ENCODE results near the gene STX19. TPM values are rescaled to one million over a fixed set of nuclear protein-coding genes. Genes with fewer than 3 reads are reported as not detected.

STX19 gene
- total RNA-seq, 1 experiment from 2014 or later, result not detected

DNA sequence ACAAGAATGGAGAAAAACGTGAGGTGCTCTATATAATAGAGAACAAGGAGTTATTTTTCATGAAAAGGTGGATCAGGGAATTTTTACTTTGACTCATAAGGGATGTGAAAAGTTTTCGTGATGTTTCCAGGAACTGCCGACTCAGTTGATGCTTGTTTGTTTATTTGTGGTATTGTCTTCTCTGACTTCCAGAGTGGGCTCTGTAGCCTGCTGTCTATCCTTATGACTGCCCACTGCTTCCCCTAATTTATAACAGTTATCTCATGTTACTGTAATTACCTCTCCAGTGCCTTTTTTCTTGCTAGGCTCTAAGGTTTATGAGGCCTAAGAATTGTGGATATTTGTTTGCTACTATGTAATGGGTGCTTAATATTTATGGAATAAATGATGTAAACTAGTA, 36.2 kb downstream of the STX19 start:
- no peak overlapping the region for H2BK120ac ChIP-seq (ENCODE audit: low read depth, low read length, poor library complexity, severe bottlenecking)
- H3T11ph ChIP-seq (ENCODE audit: low read length), result no peak overlapping the region
- WGBS (ENCODE audit: extremely low coverage, insufficient read length, low lambda C conversion rate), result no CpG with 5 or more reads among the region's 3 CpGs
- no peaks in the 10 kb centered on the region for H3K9me3 ChIP-seq (ENCODE audit: control insufficient read depth, low read depth, low read length)
- H4K20me1 ChIP-seq (ENCODE audit: control insufficient read depth, insufficient read depth, insufficient read length), result no peaks in the 10 kb centered on the region
- H3K9ac ChIP-seq (ENCODE audit: extremely low read depth, insufficient read length, low read length), result no peak overlapping the region
- no peak overlapping the region for H2BK20ac ChIP-seq (ENCODE audit: low read depth, low read length, poor library complexity, severe bottlenecking)
- H2BK12ac ChIP-seq (ENCODE audit: insufficient read length, low read depth, low read length), result no peak overlapping the region
- H2AK5ac ChIP-seq (ENCODE audit: insufficient read length, low read length), result no peak overlapping the region
- peaks cover 3 to 5% of the 10 kb centered on the region in 2 experiments; a peak in 3 of 4 replicates for H3K4me1 Mint-ChIP-seq
- H3K4me3 Mint-ChIP-seq, result no peak overlapping the region
- H2AFZ ChIP-seq (ENCODE audit: low read length), result no peak overlapping the region
- H3K27ac Mint-ChIP-seq, result no peak overlapping the region
- TF ChIP-seq, protein P1, sequence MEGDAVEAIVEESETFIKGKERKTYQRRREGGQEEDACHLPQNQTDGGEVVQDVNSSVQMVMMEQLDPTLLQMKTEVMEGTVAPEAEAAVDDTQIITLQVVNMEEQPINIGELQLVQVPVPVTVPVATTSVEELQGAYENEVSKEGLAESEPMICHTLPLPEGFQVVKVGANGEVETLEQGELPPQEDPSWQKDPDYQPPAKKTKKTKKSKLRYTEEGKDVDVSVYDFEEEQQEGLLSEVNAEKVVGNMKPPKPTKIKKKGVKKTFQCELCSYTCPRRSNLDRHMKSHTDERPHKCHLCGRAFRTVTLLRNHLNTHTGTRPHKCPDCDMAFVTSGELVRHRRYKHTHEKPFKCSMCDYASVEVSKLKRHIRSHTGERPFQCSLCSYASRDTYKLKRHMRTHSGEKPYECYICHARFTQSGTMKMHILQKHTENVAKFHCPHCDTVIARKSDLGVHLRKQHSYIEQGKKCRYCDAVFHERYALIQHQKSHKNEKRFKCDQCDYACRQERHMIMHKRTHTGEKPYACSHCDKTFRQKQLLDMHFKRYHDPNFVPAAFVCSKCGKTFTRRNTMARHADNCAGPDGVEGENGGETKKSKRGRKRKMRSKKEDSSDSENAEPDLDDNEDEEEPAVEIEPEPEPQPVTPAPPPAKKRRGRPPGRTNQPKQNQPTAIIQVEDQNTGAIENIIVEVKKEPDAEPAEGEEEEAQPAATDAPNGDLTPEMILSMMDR (conservative IDR thresholded peaks at IDR 0.05), result no peak
- no peaks in the 10 kb centered on the region for H3K4me1 ChIP-seq (ENCODE audit: insufficient read depth, low read length)
- no peak overlapping the region for H4K5ac ChIP-seq (ENCODE audit: insufficient read length, low read depth, low read length)
- H3K27ac ChIP-seq (ENCODE audit: insufficient read length, low read depth, low read length), result no peak overlapping the region
- no peaks in the 10 kb centered on the region for H3K23me2 ChIP-seq (ENCODE audit: insufficient read length, low read depth, low read length, poor library complexity, severe bottlenecking)
- H3K23ac ChIP-seq (ENCODE audit: insufficient read length, low read depth, low read length), result no peak overlapping the region
- H3K4me2 ChIP-seq (ENCODE audit: insufficient read depth, insufficient read length, low read length), result no peak overlapping the region
- no peak overlapping the region for H3K4ac ChIP-seq (ENCODE audit: low read depth, low read length)
- H4K8ac ChIP-seq (replicated peaks; ENCODE audit: insufficient read length, low read depth, low read length), result no peak overlapping the region
- H3K27me3 Mint-ChIP-seq (ENCODE audit: low read depth), result no peaks in the 10 kb centered on the region
- peaks cover 2% of the 10 kb centered on the region for H3K79me1 ChIP-seq (ENCODE audit: insufficient read depth, low read depth, low read length, poor library complexity, severe bottlenecking)
- H2BK5ac ChIP-seq (ENCODE audit: insufficient read length, low read length), result no peak overlapping the region
- H4K91ac ChIP-seq (ENCODE audit: insufficient read length, low read depth, low read length), result no peak overlapping the region
- H3K56ac ChIP-seq (ENCODE audit: insufficient read length, low read depth, low read length), result no peak overlapping the region
- H3K36me3 Mint-ChIP-seq (ENCODE audit: insufficient read depth in 1 of 3, low read depth in 3 of 3), result peaks cover 0 to 7% (median 4%) of the 10 kb centered on the region in 3 experiments; a peak in 5 of 7 replicates
- H3K27me3 ChIP-seq (ENCODE audit: insufficient read depth, low read length), result no peaks in the 10 kb centered on the region
- no peaks in the 10 kb centered on the region for H3K9me3 Mint-ChIP-seq
- H3K18ac ChIP-seq (ENCODE audit: insufficient read length, low read depth, low read length), result no peak overlapping the region
- no peak for DNase-seq
- H3K79me2 ChIP-seq (ENCODE audit: insufficient read depth, low read length), result peaks cover 3% of the 10 kb centered on the region; the same call in 1 of the 2 replicates
- no peak overlapping the region for H2BK15ac ChIP-seq (ENCODE audit: low read depth, low read length)
- H3K14ac ChIP-seq (ENCODE audit: insufficient read depth, low read length), result no peak overlapping the region
